ENCODE measurements around the gene ELK3.
A peak's percentile ranks its signal among the peaks of the same experiment; 100 is the strongest.

ELK3 gene

DNA sequence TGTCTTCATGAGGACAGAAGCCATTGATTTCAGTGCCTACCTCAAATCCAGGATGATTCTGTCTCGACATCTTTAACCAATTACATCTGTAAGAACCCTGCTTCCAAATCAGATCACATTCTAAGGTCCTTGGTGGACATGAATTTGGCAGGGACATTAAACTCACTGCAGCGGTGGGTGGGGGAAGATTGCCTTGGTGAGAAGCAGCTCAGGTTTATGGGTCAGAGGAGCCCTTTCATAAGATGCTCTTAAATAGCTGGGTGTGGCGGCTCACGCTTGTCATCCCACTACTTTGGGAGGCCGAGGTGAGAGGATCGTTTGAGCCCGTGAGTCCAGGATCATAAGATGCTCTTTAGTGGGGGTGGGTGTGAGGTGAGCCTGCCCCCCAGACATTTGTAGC lies 42.9 kb downstream of the ELK3 start:
- DNase-seq, result no peak

- no peak for DNase-seq
Measured at GRCh38 chr12:96237465-96238077, 43.4 kb downstream of the ELK3 start.

DNA sequence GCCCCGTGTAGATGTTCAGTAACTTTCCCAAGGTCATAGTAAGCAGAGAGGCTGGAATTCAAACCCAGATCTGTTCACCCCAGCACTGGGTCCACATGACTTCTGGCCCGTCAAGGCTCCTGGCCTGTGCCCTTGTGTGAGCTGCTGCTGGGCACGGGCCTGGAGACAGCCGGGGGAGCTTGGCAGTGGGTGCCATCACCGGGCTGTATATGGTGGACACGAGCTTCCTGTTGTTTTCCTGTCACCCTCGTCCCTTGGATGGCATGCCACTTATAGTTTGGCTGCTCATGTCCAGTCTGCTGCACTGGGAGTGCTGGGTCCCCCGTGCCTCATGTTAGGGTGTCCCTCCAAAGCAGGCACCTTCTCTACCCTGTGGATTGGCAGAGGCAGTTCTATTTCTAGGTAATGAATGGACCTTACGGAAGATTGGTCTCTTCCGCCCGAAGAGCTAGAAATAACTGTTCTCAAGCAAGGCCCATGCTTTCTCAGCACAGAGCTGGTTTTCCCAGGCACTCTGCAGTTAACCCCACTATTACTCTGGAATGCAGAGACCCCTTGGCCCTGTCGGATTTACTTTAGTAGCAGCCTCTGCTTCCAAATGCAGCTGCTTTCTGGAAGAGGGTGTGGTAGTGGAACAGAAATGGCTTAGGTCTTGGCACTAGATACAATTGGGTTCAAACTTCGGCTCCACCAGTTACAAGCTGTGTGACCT lies 44.3 kb downstream of the ELK3 start:
- DNase-seq, result no peak

DNA sequence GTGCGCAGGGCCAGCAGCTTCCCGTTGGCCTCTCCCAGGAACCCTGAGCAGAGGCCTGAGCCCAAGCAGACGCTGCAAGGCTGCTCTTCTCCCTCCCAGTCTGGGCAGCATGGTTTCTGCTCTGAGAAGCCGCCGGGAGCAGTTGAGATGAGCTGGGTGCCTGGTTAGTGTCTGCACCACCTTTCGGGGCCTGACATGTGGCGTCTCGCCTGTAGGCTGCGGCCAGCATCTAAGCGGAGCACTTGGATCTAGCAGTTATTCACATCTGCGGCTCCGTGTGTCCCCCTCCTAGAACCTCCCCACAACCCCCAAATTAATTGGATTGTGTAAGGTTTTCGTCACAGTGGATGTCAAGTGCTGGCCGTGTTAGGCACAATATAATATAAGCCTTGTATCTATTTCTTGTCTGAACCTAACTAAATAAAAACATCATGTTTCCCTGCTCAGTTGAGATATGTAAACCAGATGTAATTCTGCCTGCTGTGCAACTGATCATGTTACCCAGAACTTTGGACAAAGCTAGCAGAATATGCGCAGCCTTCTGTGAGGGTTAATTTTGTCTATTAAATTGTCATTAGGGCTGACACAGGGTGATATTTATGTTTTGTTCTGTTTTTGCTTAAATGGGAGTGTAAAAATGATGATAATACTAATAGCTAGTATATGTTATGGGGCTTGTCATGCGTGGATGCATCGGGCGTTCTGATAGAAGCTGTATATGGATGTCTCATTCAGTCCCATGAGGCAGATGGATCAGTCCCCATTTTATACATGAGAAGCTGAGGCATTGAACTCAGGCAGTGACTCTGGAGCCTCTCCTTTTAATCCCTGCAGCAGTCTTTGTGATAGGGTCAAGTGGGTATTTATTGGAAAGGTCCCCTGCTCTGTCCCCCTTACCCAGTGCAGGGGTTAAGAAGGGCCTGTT lies 45.8 kb downstream of the ELK3 start:
- no peak for DNase-seq

- no peak for DNase-seq
Measured at GRCh38 chr12:96240656-96241055, 46.5 kb downstream of the ELK3 start.

GRCh38 chr12:96241431-96241830 lies 47.3 kb downstream of the ELK3 start:
- DNase-seq, result peak; percentile 23

DNA sequence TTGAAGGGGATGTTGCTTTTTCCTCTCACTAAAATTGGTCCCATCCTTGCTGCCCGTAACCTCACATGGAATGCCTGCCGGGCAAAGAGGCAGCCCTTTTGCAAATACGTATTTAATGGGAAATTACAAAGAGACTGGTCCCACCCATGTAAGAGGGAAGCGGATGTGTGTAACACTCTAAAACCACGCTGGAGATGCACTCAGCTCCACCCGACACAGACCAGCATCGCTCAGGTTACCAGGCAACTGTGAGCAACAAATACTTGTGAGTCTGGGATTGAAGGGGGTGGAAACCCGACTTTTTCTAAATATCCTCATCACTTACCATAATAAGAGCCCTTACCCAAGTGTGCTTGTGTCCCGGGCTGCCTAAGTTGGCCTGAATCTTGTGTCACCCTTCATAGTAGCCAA lies 47.7 kb downstream of the ELK3 start:
- peak; percentile 24 for DNase-seq

- DNase-seq, result no peak
Measured at GRCh38 chr12:96242597-96242996, 48.4 kb downstream of the ELK3 start.

DNA sequence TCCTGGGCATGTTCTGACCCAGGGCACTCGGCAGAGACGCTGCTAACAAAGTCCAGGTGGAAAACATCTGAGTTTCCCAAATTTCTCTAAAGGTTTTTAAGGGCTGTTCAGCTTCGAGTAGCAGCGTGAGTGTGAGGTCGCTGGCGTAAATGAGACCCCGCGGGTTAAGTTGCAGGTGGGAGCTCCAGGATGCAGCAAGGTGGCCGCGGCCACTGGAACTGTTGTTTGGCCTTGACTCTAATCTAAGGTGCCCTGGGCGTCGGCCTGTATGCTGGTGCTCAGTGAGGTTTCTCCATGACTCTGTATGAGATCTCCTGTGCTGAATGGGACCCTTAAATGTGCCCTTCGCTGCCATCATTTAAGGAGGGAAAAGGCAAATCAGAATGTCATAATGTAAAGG lies 50.7 kb downstream of the ELK3 start:
- no peak for DNase-seq

DNA sequence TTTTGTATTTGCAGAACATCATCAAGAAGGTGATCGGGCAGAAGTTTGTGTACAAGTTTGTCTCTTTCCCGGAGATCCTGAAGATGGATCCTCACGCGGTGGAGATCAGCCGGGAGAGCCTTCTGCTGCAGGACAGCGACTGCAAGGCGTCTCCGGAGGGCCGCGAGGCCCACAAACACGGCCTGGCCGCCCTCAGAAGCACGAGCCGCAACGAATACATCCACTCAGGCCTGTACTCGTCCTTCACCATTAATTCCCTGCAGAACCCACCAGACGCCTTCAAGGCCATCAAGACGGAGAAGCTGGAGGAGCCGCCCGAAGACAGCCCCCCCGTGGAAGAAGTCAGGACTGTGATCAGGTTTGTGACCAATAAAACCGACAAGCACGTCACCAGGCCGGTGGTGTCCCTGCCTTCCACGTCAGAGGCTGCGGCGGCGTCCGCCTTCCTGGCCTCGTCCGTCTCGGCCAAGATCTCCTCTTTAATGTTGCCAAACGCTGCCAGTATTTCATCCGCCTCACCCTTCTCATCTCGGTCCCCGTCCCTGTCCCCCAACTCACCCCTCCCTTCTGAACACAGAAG lies 52.8 kb downstream of the ELK3 start:
- DNase-seq, result no peak

DNA sequence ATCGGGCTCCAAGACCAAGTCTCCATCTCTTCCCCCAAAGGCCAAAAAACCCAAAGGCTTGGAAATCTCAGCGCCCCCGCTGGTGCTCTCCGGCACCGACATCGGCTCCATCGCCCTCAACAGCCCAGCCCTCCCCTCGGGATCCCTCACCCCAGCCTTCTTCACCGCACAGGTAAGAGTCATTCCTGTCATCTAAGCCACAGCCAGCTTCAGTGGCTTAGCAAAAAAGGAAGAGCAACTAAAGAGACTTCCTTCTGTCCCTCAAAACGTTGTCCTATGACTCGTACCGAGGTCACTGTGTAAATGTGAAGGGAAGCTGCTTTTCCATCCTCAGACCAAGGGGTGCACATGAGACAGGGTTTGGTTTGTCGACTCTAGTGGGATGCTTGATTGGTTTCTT lies 53.4 kb downstream of the ELK3 start:
- DNase-seq, result peak; percentile 39

DNA sequence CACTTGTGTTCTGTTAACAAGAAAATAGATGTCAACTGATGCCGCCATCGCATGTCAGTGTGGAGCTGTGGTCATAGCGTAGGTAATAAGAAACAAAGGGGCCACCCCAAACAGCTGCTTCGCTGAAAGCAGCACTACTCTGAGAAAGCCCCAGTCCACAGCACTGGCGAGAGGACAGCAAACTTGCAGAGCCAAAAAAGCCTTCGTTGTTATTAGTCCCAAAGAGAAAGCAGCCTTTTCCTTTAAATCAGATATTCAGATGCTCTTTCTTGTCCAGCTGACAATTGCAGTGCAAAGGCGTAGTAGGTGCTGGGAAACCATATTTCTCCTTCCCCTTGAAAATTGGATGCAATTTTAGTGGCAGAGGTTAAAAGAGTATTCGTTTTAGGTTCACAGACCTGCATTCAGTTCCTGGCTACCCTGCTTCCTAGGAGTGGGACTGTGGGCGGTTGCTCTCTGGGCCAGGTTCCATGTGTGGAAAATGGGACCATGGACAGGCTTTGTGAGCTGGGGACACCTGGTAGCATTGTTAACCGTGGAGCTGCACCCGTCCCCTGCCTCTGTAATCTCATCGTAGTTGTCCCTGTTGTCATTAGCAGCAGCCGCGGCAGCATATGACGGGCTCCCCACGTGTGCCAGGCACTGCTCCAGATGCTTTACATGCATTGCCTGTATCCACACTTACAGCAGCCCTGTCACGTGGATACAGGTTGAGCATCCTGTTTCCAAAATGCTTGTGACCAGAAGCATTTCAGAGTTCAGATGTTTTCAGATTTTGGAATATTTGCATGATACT lies 54.2 kb downstream of the ELK3 start:
- no peak for DNase-seq

DNA sequence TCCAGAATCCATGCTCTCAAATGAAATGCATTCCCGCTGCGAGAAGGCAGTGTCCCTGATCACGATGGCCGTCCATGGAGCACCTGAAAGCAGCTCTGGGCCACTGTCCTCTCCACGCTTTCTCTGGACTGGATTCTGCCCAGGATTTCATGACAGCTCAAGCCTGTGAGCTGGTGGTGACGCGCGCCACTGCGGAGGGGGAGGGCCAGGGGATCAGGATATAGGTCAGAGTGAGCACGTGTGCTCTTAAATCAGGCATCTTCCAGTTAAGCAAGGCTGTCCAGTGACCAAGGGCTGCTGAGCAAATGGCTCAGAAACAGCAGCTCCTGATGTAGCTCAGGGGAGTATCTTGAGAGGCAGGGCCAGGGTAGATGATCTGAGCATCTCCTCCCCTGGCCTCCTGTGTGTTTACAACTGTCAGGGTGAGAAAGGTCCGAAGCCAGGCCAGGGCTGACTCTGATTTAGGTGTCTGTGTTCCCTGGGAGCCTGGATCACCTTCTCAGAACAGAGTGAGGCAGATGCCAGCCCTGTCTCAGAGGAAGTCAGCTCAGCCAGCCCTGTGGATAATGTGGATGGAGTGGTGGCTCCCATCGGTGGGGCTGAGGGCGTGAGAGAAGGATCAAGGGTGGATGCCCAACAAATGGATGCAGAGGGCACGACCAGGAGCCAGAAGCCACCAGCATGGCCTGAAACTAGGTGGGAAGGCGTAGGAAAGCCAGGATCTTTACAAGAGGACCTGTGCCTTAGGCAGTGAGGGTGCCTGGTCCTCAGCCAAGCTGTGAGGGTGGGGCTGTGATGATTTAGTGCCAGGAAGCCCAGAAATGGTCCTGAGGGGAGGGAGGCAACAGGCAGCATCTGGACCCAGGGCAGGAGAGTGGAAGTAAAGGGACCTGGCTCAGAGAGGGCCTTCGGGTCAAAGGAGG lies 55.3 kb downstream of the ELK3 start:
- no peak for DNase-seq

DNA sequence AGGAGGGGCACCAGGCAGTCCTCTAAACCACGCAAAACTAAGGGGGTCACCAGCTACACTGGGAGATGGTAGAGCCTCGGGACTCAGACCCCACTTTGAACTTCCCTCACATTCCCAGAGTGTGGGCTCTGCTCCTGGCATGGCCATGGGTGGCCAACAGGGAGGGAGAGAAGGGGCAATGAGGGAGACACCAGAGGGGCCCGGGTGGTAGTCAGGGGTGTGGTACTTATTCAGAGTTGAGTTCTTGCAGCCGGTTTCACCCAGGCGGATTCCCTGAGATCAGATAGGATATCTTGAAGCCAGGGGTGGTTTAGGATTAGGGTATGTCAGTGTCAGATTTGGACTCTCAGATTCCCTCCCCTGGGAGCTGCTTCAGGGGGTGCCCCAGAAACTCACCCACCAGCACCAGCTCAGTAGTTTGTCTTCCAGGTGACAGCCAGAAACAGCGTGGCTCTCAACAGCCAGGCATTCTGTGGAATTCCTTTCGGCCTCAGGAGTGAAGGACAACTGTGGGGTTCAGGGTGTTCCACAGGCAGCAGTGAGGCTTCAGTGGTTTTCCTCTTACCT lies 56.0 kb downstream of the ELK3 start:
- no peak for DNase-seq

DNA sequence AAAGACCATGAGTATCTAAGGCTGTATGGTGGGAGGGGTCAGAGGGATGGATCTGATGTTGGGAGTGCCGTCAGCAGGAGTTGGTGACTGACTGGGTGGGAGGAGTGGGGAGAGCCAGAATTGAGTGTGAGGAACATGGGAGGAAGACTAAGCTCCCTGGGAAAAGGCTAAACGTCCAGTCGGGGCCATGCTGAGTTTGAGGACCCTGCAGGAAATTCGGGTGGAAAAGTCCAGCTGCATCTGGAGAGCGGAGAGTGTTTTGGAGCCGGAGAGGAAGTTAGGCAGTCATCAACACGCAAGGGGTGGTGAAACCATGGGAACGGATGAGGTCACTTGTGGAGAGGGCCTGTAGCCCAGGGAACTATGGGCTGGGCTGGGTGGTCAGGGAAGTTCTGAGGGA lies 60.9 kb downstream of the ELK3 start:
- DNase-seq, result peak; percentile 31

GRCh38 chr12:96256672-96257361 lies 62.6 kb downstream of the ELK3 start:
- no peak for DNase-seq

DNA sequence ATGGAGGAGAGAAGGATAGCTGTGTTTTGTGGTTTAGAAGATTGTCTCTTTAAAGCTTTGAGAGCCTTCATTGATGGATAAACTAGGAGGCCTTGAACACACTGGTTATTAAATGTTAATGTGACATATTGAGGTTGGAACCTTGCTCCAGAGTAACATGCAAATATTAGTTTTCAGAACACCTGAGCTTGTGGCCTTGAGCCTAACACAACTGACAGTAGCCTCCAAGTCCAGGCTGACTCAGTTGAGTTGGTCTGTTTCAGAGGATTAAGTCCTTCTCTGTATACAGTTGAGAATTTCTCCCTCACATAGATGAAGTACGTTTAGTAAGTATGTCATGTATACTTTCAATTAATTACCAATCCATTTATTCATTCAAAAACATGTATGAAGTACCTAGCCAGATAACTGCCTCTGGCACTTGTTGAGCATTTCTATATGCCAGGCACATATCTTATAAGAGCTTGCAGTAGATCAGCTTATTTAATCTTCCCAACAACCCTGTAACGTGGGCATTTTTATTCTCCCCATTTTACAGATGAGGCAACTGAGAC lies 63.5 kb downstream of the ELK3 start:
- no peak for DNase-seq

GRCh38 chr12:96258104-96258961 lies 64.2 kb downstream of the ELK3 start:
- no peak for DNase-seq

- DNase-seq, result no peak
Measured at GRCh38 chr12:96260231-96260630, 66.1 kb downstream of the ELK3 start.
